H1 (cell line): ENCODE measurements around the gene PLXNA4. TPM values are rescaled to one million over a fixed set of nuclear protein-coding genes. Genes with fewer than 3 reads are reported as not detected.
A peak's percentile ranks its signal among the peaks of the same experiment; 100 is the strongest.

Experiments
- CTCF ChIA-PET: fragments of 300-600 bp; sonication (Branson Sonifier 250); formaldehyde crosslinking; loops from one replicate; lab custom pipeline; 2021; ENCODE audit not compliant: partially characterized antibody; lab: Charles Lee
- POLR2A ChIA-PET: fragments of 300-600 bp; sonication (Branson Sonifier 250); formaldehyde crosslinking; loops from one replicate; lab custom pipeline; 2021; ENCODE audit warnings: inconsistent platforms; ENCODE audit not compliant: partially characterized antibody; lab: Charles Lee
- DNase-seq, 2 experiments: peaks; one replicate each; pipeline versions ENCODE4 v3.0.0 to v3.0.0-alpha.2; 2010 to 2022; ENCODE audit warnings: low spot score in 2 of 2, low read depth in 1 of 2, mixed read lengths in 1 of 2
- FAIRE-seq: peaks from 2 replicates; lab custom pipeline; 2011; peaks lifted over from hg19 to GRCh38; lab: Jason Lieb, UNC
- H2AFZ ChIP-seq: 2 replicates; pipeline ENCODE4 v1.8.1; 2012; ENCODE audit warnings: low read length, inconsistent platforms
- H2AK5ac ChIP-seq: 2 replicates; pipeline ENCODE4 v1.6.1; 2013; ENCODE audit warnings: low read depth, low read length
- H2BK120ac ChIP-seq: replicated peaks from 2 replicates; pipeline ENCODE3; 2013; ENCODE audit warnings: low read depth, low read length, inconsistent platforms
- H2BK12ac ChIP-seq: 2 replicates; pipeline ENCODE4 v1.6.1; 2013; ENCODE audit warnings: low read depth, low read length
- H2BK15ac ChIP-seq: 2 replicates; pipeline ENCODE4 v1.6.1; 2013; ENCODE audit warnings: low read length
- H2BK20ac ChIP-seq: 2 replicates; pipeline ENCODE4 v1.6.1; 2013; ENCODE audit warnings: low read length
- H2BK5ac ChIP-seq: 2 replicates; pipeline ENCODE4 v1.6.1; 2013; ENCODE audit warnings: low read depth, low read length
- H3K14ac ChIP-seq: 2 replicates; pipeline ENCODE4 v1.6.1; 2013; ENCODE audit warnings: inconsistent platforms; ENCODE audit not compliant: insufficient read length
- H3K18ac ChIP-seq: 2 replicates; pipeline ENCODE4 v1.6.1; 2013; ENCODE audit warnings: low read length; ENCODE audit errors: extremely low read depth
- H3K23ac ChIP-seq: 2 replicates; pipeline ENCODE4 v1.6.1; 2013; ENCODE audit warnings: inconsistent platforms; ENCODE audit not compliant: insufficient read length
- H3K23me2 ChIP-seq: 2 replicates; pipeline ENCODE4 v1.6.1; 2013; ENCODE audit warnings: low read depth, low read length
- H3K27ac ChIP-seq: 2 replicates; pipeline ENCODE4 v1.6.1; 2011; ENCODE audit warnings: low read depth, low read length, inconsistent platforms
- H3K27me3 ChIP-seq, 4 experiments: replicated peaks in 1 of 4; 1 replicate in 1 of 4; 2 replicates in 3 of 4; pipeline versions ENCODE4 v1.6.1 to v1.8.1; 2011 to 2013; ENCODE audit warnings: low read length in 3 of 4, mild to moderate bottlenecking in 3 of 4, inconsistent platforms in 2 of 4, mixed read lengths in 2 of 4, moderate library complexity in 1 of 4; ENCODE audit not compliant: control insufficient read depth in 3 of 4, insufficient read depth in 3 of 4; ENCODE audit errors: extremely low read depth in 1 of 4
- H3K36me3 ChIP-seq, 4 experiments: 2 replicates each; pipeline versions ENCODE4 v1.6.1 to v1.8.1; 2011 to 2013; ENCODE audit warnings: mild to moderate bottlenecking in 4 of 4, low read length in 3 of 4, moderate library complexity in 2 of 4, control low read depth in 1 of 4, inconsistent platforms in 1 of 4; ENCODE audit not compliant: insufficient read depth in 4 of 4, control insufficient read depth in 2 of 4
- H3K4ac ChIP-seq: replicated peaks from 2 replicates; pipeline ENCODE3; 2013; ENCODE audit warnings: low read length, low read depth, mixed read lengths, inconsistent platforms; ENCODE audit not compliant: insufficient read length
- H3K4me1 ChIP-seq, 4 experiments: replicated peaks in 1 of 4; 1 replicate in 1 of 4; 2 replicates in 3 of 4; pipeline versions ENCODE4 v1.6.1 to v1.8.1; 2011 to 2013; ENCODE audit warnings: low read length in 3 of 4, inconsistent platforms in 2 of 4, mixed read lengths in 1 of 4; ENCODE audit not compliant: insufficient read depth in 4 of 4, control insufficient read depth in 3 of 4
- H3K4me2 ChIP-seq, 2 experiments: 2 replicates each; pipeline versions ENCODE4 v1.6.1 to v1.8.1; 2011 to 2013; ENCODE audit warnings: low read depth in 2 of 2, low read length in 2 of 2, control low read depth in 1 of 2, inconsistent platforms in 1 of 2, mild to moderate bottlenecking in 1 of 2; ENCODE audit not compliant: insufficient read depth in 1 of 2
- H3K4me3 ChIP-seq, 4 experiments: fragments of 200-600, 300-600 bp in 1 of 4; sonication (generic), shearing (Covaris generic), sonication (Bioruptor Twin) in 1 of 4; 2 replicates each; pipeline versions ENCODE4 v1.5.1 to v1.8.1; 2011 to 2016; ENCODE audit warnings: low read length in 4 of 4, low read depth in 3 of 4, control low read depth in 2 of 4, inconsistent platforms in 2 of 4, mild to moderate bottlenecking in 2 of 4, mixed read lengths in 1 of 4, moderate library complexity in 1 of 4; ENCODE audit not compliant: insufficient read depth in 2 of 4; ENCODE audit errors: extremely low read depth in 1 of 4
- H3K56ac ChIP-seq: replicated peaks from 2 replicates; pipeline ENCODE3; 2013; ENCODE audit warnings: low read depth, mild to moderate bottlenecking, mixed read lengths, low read length, inconsistent platforms; ENCODE audit not compliant: insufficient read length
- H3K79me1 ChIP-seq: 2 replicates; pipeline ENCODE4 v1.6.1; 2013; ENCODE audit warnings: low read depth, low read length, control low read depth
- H3K79me2 ChIP-seq, 2 experiments: 2 replicates each; pipeline versions ENCODE4 v1.6.1 to v1.8.1; 2012 to 2013; ENCODE audit warnings: low read length in 2 of 2, mild to moderate bottlenecking in 2 of 2, inconsistent platforms in 1 of 2; ENCODE audit not compliant: insufficient read depth in 2 of 2, control insufficient read depth in 1 of 2
- H3K9ac ChIP-seq, 4 experiments: replicated peaks in 1 of 4; 1 replicate in 1 of 4; 2 replicates in 3 of 4; pipeline versions ENCODE4 v1.6.1 to v1.8.1; 2011 to 2013; ENCODE audit warnings: low read depth in 3 of 4, low read length in 3 of 4, control low read depth in 2 of 4, mild to moderate bottlenecking in 2 of 4, moderate library complexity in 2 of 4, inconsistent platforms in 1 of 4; ENCODE audit errors: extremely low read depth in 1 of 4
- H3K9me3 ChIP-seq, 2 experiments: 2 replicates each; pipeline versions ENCODE4 v1.6.1 to v1.8.1; 2012 to 2013; ENCODE audit warnings: mild to moderate bottlenecking in 2 of 2, moderate library complexity in 2 of 2, control low read depth in 1 of 2, inconsistent platforms in 1 of 2, low read depth in 1 of 2, low read length in 1 of 2, mixed read lengths in 1 of 2; ENCODE audit not compliant: insufficient read depth in 2 of 2
- H4K20me1 ChIP-seq, 2 experiments: replicated peaks in 1 of 2; 2 replicates each; pipeline versions ENCODE3 to v1.8.1; 2011 to 2013; ENCODE audit warnings: inconsistent platforms in 2 of 2, low read length in 2 of 2, mild to moderate bottlenecking in 1 of 2; ENCODE audit not compliant: insufficient read depth in 2 of 2, control insufficient read depth in 1 of 2
- H4K5ac ChIP-seq: 2 replicates; pipeline ENCODE4 v1.6.1; 2013; ENCODE audit warnings: low read length, low read depth, mixed read lengths, inconsistent platforms; ENCODE audit not compliant: insufficient read length
- H4K8ac ChIP-seq: 2 replicates; pipeline ENCODE4 v1.8.0; 2013; ENCODE audit warnings: mild to moderate bottlenecking, moderate library complexity, low read length, inconsistent platforms; ENCODE audit not compliant: insufficient read depth; ENCODE audit errors: extremely low read depth
- H4K91ac ChIP-seq: replicated peaks from 2 replicates; pipeline ENCODE3; 2013; ENCODE audit warnings: low read length, mixed read lengths, inconsistent platforms; ENCODE audit not compliant: insufficient read length
- CHD1 ChIP-seq: IDR thresholded peaks from 2 replicates; pipeline ENCODE4 v1.6.1; 2012; ENCODE audit warnings: low read depth, low read length, improper control_type of control experiment
- FOSL1 ChIP-seq: IDR thresholded peaks from 2 replicates; pipeline ENCODE4 v1.6.1; 2011; ENCODE audit warnings: mild to moderate bottlenecking, low read depth, low read length, moderate library complexity; ENCODE audit not compliant: insufficient read depth
- GABPA ChIP-seq: IDR thresholded peaks from 2 replicates; pipeline ENCODE4 v1.6.1; 2011; ENCODE audit warnings: mild to moderate bottlenecking, low read length, moderate library complexity, borderline replicate concordance; ENCODE audit not compliant: insufficient read depth
- KDM5A ChIP-seq: fragments of 200-600 bp; IDR thresholded peaks from 2 replicates; pipeline ENCODE4 v1.7.1; 2012; ENCODE audit warnings: mild to moderate bottlenecking, low read length, inconsistent platforms, mixed read lengths
- MAFK ChIP-seq: IDR thresholded peaks from 2 replicates; pipeline ENCODE4 v1.6.1; 2012; ENCODE audit warnings: low read depth, mild to moderate bottlenecking, improper control_type of control experiment, low read length
- whole genome bisulfite sequencing, 2 experiments: shearing (Covaris generic) in 1 of 2; methylation state at CpG; one replicate each; pipeline versions ENCODE4 v1.1.6 to v1.1.7; 2013 to 2015; ENCODE audit warnings: low lambda C conversion rate in 2 of 2, mixed read lengths in 2 of 2, inconsistent platforms in 1 of 2, low coverage in 1 of 2, missing lambda C conversion rate in 1 of 2; ENCODE audit not compliant: insufficient replicate concordance in 2 of 2, insufficient coverage in 1 of 2, insufficient read length in 1 of 2; ENCODE audit errors: extremely low coverage in 1 of 2, missing lambda C conversion rate in 1 of 2; 5-methylcytosine and 5-hydroxymethylcytosine counted together
- polyA plus RNA-seq, 7 experiments: library from polyadenylated mRNA; depleted of rRNA in 3 of 7; stranded (reverse) in 5 of 7; unstranded in 2 of 7; fragments of >200 nt in 5 of 7; fragments of 200-250 nt in 2 of 7; gene quantifications; 1 replicate in 5 of 7; 2 replicates in 1 of 7; 4 replicates in 1 of 7; pipeline versions ENCODE4 v1.2.1 to v1.2.3, GENCODE V29; 2011 to 2013; ENCODE audit warnings: missing spikeins in 2 of 7, mixed read lengths in 2 of 7
- total RNA-seq: library from RNA; stranded (reverse); fragmentation: NEBNext Ultra II Directional; extraction: Animal tissue kit (Norgen Biotek cat#: 25700); gene quantifications from 2 replicates; pipeline ENCODE4 v1.2.1, GENCODE V29; 2021

PLXNA4 gene
- total and polyA plus RNA-seq, 2 of the 8 experiments (the other 6 are each of a cell fraction or from before 2014, with no cell fraction given), result 0.76 to 0.79 TPM

DNA sequence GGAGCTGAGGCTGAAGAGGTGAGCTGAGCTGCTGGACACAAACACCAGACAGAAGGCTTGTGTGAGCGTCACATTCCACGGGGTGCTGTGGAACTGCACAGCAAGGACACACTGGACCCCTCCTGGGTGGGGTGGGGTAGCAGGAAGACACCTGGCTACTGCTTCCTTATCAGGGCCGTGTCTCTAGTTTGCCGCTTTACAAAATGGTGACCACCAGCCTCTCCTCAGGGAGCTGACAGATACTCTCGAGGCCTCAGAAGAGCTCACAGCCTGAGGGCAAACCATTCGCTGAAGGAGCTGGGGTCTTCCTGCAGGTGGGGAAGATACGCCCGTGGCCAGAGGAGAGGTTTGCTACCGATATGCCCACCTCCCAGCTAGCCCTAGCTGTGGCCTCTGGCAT lies 461.9 kb downstream of the PLXNA4 start:
- 86% methylated on average over 9 of the region's 9 CpGs; no CpG with 5 or more reads in 1 of the 2 experiments for WGBS, 2 experiments
- no peak overlapping the region for H3K4me3 ChIP-seq
- no peak overlapping the region for H3K9ac ChIP-seq
- no peak overlapping the region for H3K4ac ChIP-seq
- no peak overlapping the region for H2BK20ac ChIP-seq
- no peak overlapping the region for H2AK5ac ChIP-seq
- H2BK120ac ChIP-seq, result no peak overlapping the region
- no peak overlapping the region for H4K5ac ChIP-seq
- no peak overlapping the region for H3K56ac ChIP-seq
- H3K4me1 ChIP-seq, result peaks cover 0 to 4% (median under 1%) of the 10 kb centered on the region in 4 experiments; a peak in 3 of 7 replicates
- CTCF ChIA-PET, result interaction anchor here (0.7 to 1.3 kb wide), 5 partner anchors 21 to 425 kb away, joined by 3 to 4 read pairs (median 3); no protein-coding TSS in a partner anchor
- H2AFZ ChIP-seq, result no peak overlapping the region
- FAIRE-seq, result no peak
- H3K27ac ChIP-seq, result no peak overlapping the region
- no peaks in the 10 kb centered on the region for H3K36me3 ChIP-seq
- no peak overlapping the region for H2BK5ac ChIP-seq
- no peak overlapping the region for H4K8ac ChIP-seq
- peak overlapping the region; percentile 84 for H4K91ac ChIP-seq
- H3K23ac ChIP-seq, result no peak overlapping the region
- H4K20me1 ChIP-seq, result no peaks in the 10 kb centered on the region
- no peak overlapping the region for H2BK12ac ChIP-seq
- H3K18ac ChIP-seq, result no peak overlapping the region
- no peaks in the 10 kb centered on the region for H3K27me3 ChIP-seq
- no peaks in the 10 kb centered on the region for H3K79me2 ChIP-seq
- H3K9me3 ChIP-seq, result no peaks in the 10 kb centered on the region
- H3K79me1 ChIP-seq, result no peaks in the 10 kb centered on the region
- no peak overlapping the region for H3K4me2 ChIP-seq
- no peak overlapping the region for H2BK15ac ChIP-seq
- POLR2A ChIA-PET, result no interaction called here
- no peaks in the 10 kb centered on the region for H3K23me2 ChIP-seq
- DNase-seq, result no peak
- H3K14ac ChIP-seq, result no peak overlapping the region
- TF ChIP-seq MAFK (no peak), GABPA (no peak), CHD1 (no peak), FOSL1 (no peak), KDM5A (no peak)
